Astrocyte of the spinal cord (primary cell): ENCODE data around the gene CFD.

Experiments used
- DNase-seq: peaks from one replicate; pipeline ENCODE4 v3.0.0; 2011; ENCODE audit warnings: low read depth, low spot score
- H3K4me3 ChIP-seq: 2 replicates; pipeline ENCODE4 v1.5.1; 2011; ENCODE audit warnings: low read depth, mild to moderate bottlenecking, low read length, moderate library complexity
- CTCF ChIP-seq: IDR thresholded peaks from 2 replicates; pipeline ENCODE4 v1.5.1; 2012; ENCODE audit warnings: low read depth, mild to moderate bottlenecking, low read length, inconsistent platforms
- in situ Hi-C: cut with HindIII; loops from 2 replicates; pipeline ENCODE4 v1.10.0; 2017; ENCODE audit warnings: low sequenced_read_pairs

CFD gene

GRCh38 chr19:904545-904944 lies 45.1 kb downstream of the CFD start:
- in situ Hi-C loops = no loop called here
- no peak for TF ChIP-seq CTCF
- H3K4me3 ChIP-seq = no peak overlapping the region
- no peak for DNase-seq

- no peak for DNase-seq
- no peak overlapping the region for H3K4me3 ChIP-seq
- in situ Hi-C loops = no loop called here
- no peak for TF ChIP-seq CTCF
Observed at GRCh38 chr19:906480-906879, 47.0 kb downstream of the CFD start.

- DNase-seq = no peak
- no peak for TF ChIP-seq CTCF
- no peak overlapping the region for H3K4me3 ChIP-seq
- in situ Hi-C loops = no loop called here
Observed at GRCh38 chr19:907183-907853, 47.9 kb downstream of the CFD start.

GRCh38 chr19:911197-912033 lies 52.0 kb downstream of the CFD start:
- in situ Hi-C loops = no loop called here
- no peak for DNase-seq
- no peak for TF ChIP-seq CTCF
- H3K4me3 ChIP-seq = no peak overlapping the region

- no peak for TF ChIP-seq CTCF
- in situ Hi-C loops = no loop called here
- DNase-seq = no peak
- peak overlapping the region; percentile 89 for H3K4me3 ChIP-seq
Observed at GRCh38 chr19:912181-913079, 53.0 kb downstream of the CFD start.
